ENCODE data around the gene STON2.

STON2 gene

DNA sequence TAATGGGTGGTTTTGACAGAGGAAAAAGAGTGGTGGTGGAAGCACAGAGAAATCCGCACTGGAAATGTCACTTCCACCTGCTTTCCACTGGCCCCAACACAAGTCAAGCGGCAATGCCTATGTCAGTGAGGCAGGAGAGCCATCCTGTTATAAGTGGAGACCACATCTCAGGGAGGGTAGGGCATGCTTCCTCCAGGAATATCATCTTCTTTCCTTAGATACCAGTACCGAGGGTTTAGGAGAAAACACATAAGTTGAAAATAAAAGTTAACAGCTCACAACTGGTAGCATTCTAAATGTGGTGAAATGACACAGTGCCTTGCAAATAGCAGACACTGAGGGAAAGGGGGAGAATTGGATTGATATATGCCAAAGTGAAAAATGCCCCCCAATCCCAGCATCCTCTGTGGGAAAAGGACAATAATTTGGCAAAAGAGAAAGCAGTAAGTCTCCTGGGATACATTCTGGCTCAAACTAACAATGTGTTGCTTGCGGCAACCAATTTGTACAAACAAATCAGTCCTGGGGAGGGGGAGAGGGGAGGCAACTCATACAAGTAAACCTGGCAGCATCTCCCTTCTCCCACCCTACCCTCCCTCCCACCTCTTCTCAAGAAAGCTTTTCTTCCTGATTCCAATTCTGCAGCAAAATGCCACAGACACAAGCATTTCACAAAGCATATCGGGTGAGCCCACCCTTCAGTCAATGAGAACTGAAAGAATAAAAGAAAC lies 57.1 kb downstream of the STON2 start:
- Histone ChIP-seq H3K4me1 (ENCODE audit: control insufficient read depth, insufficient read depth, low read length) (peaks cover 4% of the 10 kb centered on the region), H3K4me3 (ENCODE audit: insufficient read depth, low read depth, low read length) (no peak overlapping the region), H3K27me3 (ENCODE audit: control insufficient read depth, insufficient read depth, low read length, poor library complexity, severe bottlenecking) (no peaks in the 10 kb centered on the region), H3K9me3 (ENCODE audit: control insufficient read depth, low read length) (no peaks in the 10 kb centered on the region), H3K36me3 (ENCODE audit: control insufficient read depth, insufficient read depth, low read length) (no peaks in the 10 kb centered on the region), H3K27ac (ENCODE audit: insufficient read depth, low read depth, low read length, poor library complexity, severe bottlenecking) (no peak overlapping the region)
- 80 to 95% methylated on average over 4 to 5 of the region's 5 CpGs for WGBS, 2 experiments

DNA sequence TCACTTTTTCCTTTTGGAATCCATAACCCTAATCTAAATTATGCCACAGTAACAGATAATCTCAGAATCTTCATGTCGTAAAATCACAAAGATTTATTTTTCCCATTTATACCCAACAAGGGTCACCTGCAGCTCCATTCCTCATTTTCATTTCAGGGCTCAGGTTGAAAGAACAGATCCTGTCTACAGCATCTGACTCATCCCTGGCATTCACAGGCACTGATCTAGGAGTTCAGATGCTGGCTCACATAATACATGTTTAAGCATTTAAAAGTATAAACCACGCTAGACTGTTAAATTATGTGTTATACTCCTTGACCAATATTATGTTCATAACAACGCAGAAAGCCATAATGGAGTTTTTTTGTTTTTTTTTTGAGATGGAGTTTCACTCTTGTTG lies 58.3 kb downstream of the STON2 start:
- WGBS, 2 experiments: 80 to 94% methylated on average over 3 of the region's 3 CpGs
- no peak overlapping the region for H3K27ac ChIP-seq (ENCODE audit: insufficient read depth, low read depth, low read length, poor library complexity, severe bottlenecking)
- H3K27me3 ChIP-seq (ENCODE audit: control insufficient read depth, insufficient read depth, low read length, poor library complexity, severe bottlenecking): no peaks in the 10 kb centered on the region
- peaks cover 4% of the 10 kb centered on the region for H3K4me1 ChIP-seq (ENCODE audit: control insufficient read depth, insufficient read depth, low read length)
- H3K4me3 ChIP-seq (ENCODE audit: insufficient read depth, low read depth, low read length): no peak overlapping the region
- no peaks in the 10 kb centered on the region for H3K36me3 ChIP-seq (ENCODE audit: control insufficient read depth, insufficient read depth, low read length)
- H3K9me3 ChIP-seq (ENCODE audit: control insufficient read depth, low read length): no peaks in the 10 kb centered on the region

DNA sequence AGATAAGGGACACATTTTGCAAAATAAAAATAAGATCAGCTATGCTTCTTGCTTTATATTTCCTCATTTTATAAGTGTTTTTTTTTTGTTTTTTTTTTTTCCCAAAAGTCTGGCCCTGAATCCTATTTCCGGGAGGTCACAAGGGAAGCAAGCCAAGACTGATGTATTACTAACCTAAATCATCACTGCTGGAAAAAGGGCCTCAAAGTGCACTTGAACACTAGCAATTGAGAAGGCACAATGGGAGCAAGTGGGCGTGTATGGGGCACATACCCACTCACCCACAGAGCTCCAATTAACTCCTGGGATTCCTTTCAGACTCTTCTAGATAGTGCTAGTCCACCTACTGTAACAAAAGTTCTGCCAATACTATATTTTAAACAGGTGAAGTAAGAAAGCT lies 58.8 kb downstream of the STON2 start:
- Histone ChIP-seq H3K36me3 (ENCODE audit: control insufficient read depth, insufficient read depth, low read length) (no peaks in the 10 kb centered on the region), H3K4me3 (ENCODE audit: insufficient read depth, low read depth, low read length) (no peak overlapping the region), H3K4me1 (ENCODE audit: control insufficient read depth, insufficient read depth, low read length) (peaks cover 4% of the 10 kb centered on the region), H3K27ac (ENCODE audit: insufficient read depth, low read depth, low read length, poor library complexity, severe bottlenecking) (no peak overlapping the region), H3K27me3 (ENCODE audit: control insufficient read depth, insufficient read depth, low read length, poor library complexity, severe bottlenecking) (no peaks in the 10 kb centered on the region), H3K9me3 (ENCODE audit: control insufficient read depth, low read length) (no peaks in the 10 kb centered on the region)
- WGBS, 2 experiments: 93 to 96% methylated on average over 2 of the region's 2 CpGs

DNA sequence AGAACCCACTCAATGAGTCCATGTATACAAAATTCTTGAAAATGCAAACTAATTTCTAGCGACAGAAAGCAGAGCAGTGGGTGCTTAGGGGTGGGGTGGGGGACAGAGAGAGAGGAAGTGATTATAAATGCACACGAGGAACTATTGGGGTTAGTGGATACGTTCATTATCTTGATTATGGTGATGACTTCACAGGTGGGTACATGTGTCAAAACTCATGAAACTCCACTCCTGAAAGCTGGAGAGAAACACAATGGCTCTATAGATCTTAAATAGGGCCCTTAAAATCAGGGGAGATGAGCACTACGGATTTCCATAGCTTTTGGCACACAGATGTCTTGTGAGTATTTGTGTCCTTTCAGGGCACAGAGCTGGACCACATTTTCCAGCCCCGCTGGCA lies 59.9 kb downstream of the STON2 start:
- Histone ChIP-seq H3K27me3 (ENCODE audit: control insufficient read depth, insufficient read depth, low read length, poor library complexity, severe bottlenecking) (no peaks in the 10 kb centered on the region), H3K4me1 (ENCODE audit: control insufficient read depth, insufficient read depth, low read length) (peaks cover 4% of the 10 kb centered on the region), H3K36me3 (ENCODE audit: control insufficient read depth, insufficient read depth, low read length) (no peaks in the 10 kb centered on the region), H3K9me3 (ENCODE audit: control insufficient read depth, low read length) (no peaks in the 10 kb centered on the region), H3K27ac (ENCODE audit: insufficient read depth, low read depth, low read length, poor library complexity, severe bottlenecking) (no peak overlapping the region), H3K4me3 (ENCODE audit: insufficient read depth, low read depth, low read length) (no peak overlapping the region)
- 93 to 97% methylated on average over 5 of the region's 5 CpGs for WGBS, 2 experiments

DNA sequence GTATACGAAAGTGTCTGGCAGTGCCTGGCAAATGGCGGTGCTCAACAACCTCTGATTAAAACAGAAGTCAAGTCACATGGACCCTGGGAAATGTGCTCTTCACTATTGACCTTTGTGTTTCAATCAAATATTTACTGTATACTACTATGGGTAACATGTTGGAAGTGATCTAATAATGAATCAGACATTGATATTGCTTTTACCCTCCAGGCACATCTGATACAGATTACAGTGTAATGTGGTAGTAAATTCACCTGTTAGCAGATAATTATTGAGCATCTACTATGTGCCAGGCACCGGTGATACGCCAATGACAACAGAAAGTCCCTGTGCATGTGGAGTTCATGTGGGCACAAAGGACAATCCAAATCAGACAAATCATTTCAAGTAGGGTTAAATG lies 63.1 kb downstream of the STON2 start:
- Histone ChIP-seq H3K4me1 (ENCODE audit: control insufficient read depth, insufficient read depth, low read length) (no peaks in the 10 kb centered on the region), H3K4me3 (ENCODE audit: insufficient read depth, low read depth, low read length) (no peak overlapping the region), H3K36me3 (ENCODE audit: control insufficient read depth, insufficient read depth, low read length) (no peaks in the 10 kb centered on the region), H3K27ac (ENCODE audit: insufficient read depth, low read depth, low read length, poor library complexity, severe bottlenecking) (no peak overlapping the region), H3K27me3 (ENCODE audit: control insufficient read depth, insufficient read depth, low read length, poor library complexity, severe bottlenecking) (no peaks in the 10 kb centered on the region), H3K9me3 (ENCODE audit: control insufficient read depth, low read length) (no peaks in the 10 kb centered on the region)
- WGBS, 2 experiments: 94 to 98% methylated on average over 4 of the region's 4 CpGs

DNA sequence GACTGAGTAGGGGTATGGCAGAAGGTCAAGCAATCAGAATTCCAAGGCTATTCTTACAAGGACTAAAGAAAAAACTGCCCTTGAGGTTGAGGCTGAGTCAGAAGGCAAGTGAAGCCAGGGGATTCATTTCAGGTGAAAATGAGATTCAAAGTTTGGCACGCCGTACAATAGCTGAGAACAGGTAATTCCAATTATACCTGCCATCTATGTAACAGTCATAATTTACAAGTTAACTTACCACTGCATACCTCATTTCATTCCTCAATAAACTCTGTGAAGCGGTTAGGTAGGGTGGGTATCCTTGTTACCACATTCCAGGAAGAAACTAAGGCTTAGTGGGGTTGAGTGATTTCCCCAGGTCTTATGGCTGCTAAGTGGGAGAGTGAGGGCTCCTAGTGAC lies 64.1 kb downstream of the STON2 start:
- no peaks in the 10 kb centered on the region for H3K36me3 ChIP-seq (ENCODE audit: control insufficient read depth, insufficient read depth, low read length)
- H3K9me3 ChIP-seq (ENCODE audit: control insufficient read depth, low read length): no peaks in the 10 kb centered on the region
- WGBS, 2 experiments: 88 to 93% methylated on average over 3 of the region's 3 CpGs
- no peaks in the 10 kb centered on the region for H3K27me3 ChIP-seq (ENCODE audit: control insufficient read depth, insufficient read depth, low read length, poor library complexity, severe bottlenecking)
- no peak overlapping the region for H3K4me3 ChIP-seq (ENCODE audit: insufficient read depth, low read depth, low read length)
- H3K4me1 ChIP-seq (ENCODE audit: control insufficient read depth, insufficient read depth, low read length): peaks cover 5% of the 10 kb centered on the region
- no peak overlapping the region for H3K27ac ChIP-seq (ENCODE audit: insufficient read depth, low read depth, low read length, poor library complexity, severe bottlenecking)

DNA sequence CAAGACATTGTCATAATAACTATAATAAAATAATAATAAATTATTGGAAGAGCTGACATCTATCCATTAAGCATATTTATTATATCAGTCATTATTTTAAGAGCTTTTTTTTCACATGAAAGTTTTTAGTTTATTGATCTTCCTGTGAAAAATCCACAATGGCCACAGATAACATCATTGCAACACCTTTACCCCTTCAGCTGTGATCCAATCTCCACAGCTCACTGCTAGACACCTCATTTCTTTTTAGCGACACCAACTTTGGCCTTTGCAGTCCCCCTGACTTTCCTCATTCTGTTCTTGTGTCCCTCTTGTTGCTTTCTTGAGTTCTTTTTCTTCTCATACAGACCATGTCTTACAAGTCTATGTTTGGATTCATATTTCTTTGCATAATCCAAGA lies 67.4 kb downstream of the STON2 start:
- 98 to 100% methylated on average over 1 of the region's 1 CpG for WGBS, 2 experiments

DNA sequence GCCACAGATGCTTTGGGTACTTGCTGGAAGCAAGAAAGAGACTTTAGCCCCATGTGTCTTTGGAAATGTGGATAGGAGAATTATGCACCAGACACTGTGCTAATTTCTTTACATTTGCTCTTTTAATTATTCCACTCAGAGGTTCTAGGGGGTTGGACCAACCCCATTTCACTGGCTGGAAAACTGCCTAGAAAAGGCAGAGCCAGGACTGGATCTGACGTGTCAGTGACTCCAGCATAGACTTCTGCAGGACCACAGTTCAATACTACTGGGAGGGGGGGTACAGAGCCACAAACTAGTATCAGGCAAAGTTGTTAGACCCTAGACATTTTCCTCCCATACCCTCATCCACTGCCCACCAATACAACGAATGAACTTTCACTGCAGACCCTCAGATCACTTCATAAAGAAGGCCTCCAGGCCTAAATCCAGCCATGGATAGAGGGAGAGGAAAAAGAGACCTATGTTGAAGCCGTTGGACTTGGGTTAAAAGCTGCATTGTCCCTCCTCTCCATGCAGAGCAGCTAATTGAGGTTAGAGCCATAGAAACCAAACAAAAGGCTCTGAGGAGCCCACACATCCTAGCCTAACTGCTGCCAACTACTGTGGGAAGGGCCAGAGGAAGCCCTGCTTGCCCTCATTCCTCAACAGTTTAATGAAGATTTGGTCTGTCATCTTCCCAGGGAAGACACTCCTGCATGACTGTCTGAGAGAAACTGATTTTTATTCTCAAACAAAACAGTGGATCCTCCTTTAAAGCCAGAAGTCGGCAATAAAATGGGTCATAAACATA lies 68.7 kb downstream of the STON2 start:
- 69 to 73% methylated on average over 3 to 4 of the region's 4 CpGs for WGBS, 2 experiments
- no peak overlapping the region for H3K27ac ChIP-seq (ENCODE audit: insufficient read depth, low read depth, low read length, poor library complexity, severe bottlenecking)
- no peak overlapping the region for H3K4me3 ChIP-seq (ENCODE audit: insufficient read depth, low read depth, low read length)
- H3K9me3 ChIP-seq (ENCODE audit: control insufficient read depth, low read length): no peaks in the 10 kb centered on the region
- no peaks in the 10 kb centered on the region for H3K27me3 ChIP-seq (ENCODE audit: control insufficient read depth, insufficient read depth, low read length, poor library complexity, severe bottlenecking)
- H3K4me1 ChIP-seq (ENCODE audit: control insufficient read depth, insufficient read depth, low read length): peaks cover 5% of the 10 kb centered on the region
- H3K36me3 ChIP-seq (ENCODE audit: control insufficient read depth, insufficient read depth, low read length): no peaks in the 10 kb centered on the region

More for the DNA sequence above, 67.4 kb downstream of the STON2 start:
- Histone ChIP-seq H3K27ac (ENCODE audit: insufficient read depth, low read depth, low read length, poor library complexity, severe bottlenecking) (no peak overlapping the region), H3K4me3 (ENCODE audit: insufficient read depth, low read depth, low read length) (no peak overlapping the region), H3K4me1 (ENCODE audit: control insufficient read depth, insufficient read depth, low read length) (peaks cover 5% of the 10 kb centered on the region), H3K27me3 (ENCODE audit: control insufficient read depth, insufficient read depth, low read length, poor library complexity, severe bottlenecking) (no peaks in the 10 kb centered on the region), H3K36me3 (ENCODE audit: control insufficient read depth, insufficient read depth, low read length) (no peaks in the 10 kb centered on the region), H3K9me3 (ENCODE audit: control insufficient read depth, low read length) (no peaks in the 10 kb centered on the region)

DNA sequence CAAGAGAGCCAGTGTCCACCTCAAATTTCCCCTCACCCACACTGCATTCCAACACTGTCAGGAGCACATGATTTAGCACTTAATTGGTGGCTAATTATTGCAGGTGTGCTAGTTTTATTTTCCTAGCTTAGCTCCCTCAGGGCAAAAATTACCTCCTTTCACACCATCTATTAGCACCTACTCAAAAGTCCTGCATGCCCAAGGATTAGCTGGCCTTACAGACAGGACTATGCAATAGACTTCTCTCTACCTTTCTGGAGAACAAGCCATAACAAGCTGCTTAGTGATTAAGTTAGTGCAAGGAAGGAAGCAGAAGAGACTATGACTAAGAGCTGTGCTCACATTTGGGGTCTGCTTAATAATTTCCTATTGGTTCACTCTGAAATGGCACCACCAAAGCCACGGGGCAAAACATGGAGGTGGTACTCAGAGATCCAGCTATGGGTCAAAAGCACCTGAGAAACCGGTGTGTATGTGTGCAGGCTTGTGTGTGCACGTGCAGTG lies 69.5 kb downstream of the STON2 start:
- WGBS, 2 experiments: 89 to 93% methylated on average over 3 of the region's 3 CpGs
- Histone ChIP-seq H3K36me3 (ENCODE audit: control insufficient read depth, insufficient read depth, low read length) (no peaks in the 10 kb centered on the region), H3K4me1 (ENCODE audit: control insufficient read depth, insufficient read depth, low read length) (peaks cover 5% of the 10 kb centered on the region), H3K27me3 (ENCODE audit: control insufficient read depth, insufficient read depth, low read length, poor library complexity, severe bottlenecking) (no peaks in the 10 kb centered on the region), H3K4me3 (ENCODE audit: insufficient read depth, low read depth, low read length) (no peak overlapping the region), H3K9me3 (ENCODE audit: control insufficient read depth, low read length) (no peaks in the 10 kb centered on the region), H3K27ac (ENCODE audit: insufficient read depth, low read depth, low read length, poor library complexity, severe bottlenecking) (no peak overlapping the region)

DNA sequence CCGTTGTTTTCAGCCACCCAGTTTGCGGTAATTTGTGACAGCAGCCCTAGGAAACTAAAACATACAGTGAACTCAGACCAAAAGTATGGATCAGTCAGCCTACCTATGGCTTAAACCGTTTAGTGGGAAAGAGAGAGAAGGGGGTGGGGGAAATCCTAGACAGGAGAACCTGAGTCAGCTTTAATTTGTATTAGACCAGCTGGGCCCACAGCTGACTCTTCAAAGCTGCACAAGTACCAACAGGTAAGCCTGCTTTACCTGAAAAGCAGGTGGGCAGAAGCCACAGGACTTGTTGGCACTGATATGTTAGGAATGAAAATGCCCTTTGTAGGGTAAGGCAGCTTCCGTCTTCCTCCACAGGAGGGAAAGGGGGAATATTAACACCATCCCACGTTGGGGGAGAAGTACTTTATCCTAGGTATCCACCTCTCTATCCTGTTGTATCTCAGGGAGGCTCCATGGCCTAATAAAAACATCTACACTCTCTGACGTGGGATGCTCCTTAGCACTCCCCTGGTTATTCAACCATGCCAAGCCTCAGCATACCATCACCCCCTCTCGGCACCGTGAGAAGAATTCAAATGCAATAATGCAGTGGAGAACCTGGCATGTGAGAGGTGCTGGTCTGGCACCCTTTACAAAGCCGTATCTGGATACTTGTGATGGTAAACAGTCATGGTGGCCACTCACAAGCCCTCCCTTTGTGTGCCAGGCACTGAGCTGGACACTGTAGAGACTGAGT lies 70.3 kb downstream of the STON2 start:
- no peaks in the 10 kb centered on the region for H3K36me3 ChIP-seq (ENCODE audit: control insufficient read depth, insufficient read depth, low read length)
- no peaks in the 10 kb centered on the region for H3K27me3 ChIP-seq (ENCODE audit: control insufficient read depth, insufficient read depth, low read length, poor library complexity, severe bottlenecking)
- whole genome bisulfite sequencing, 2 experiments: 88 to 92% methylated on average over 9 of the region's 9 CpGs
- H3K9me3 ChIP-seq (ENCODE audit: control insufficient read depth, low read length): no peaks in the 10 kb centered on the region
- H3K4me1 ChIP-seq (ENCODE audit: control insufficient read depth, insufficient read depth, low read length): peaks cover 8% of the 10 kb centered on the region
- H3K27ac ChIP-seq (ENCODE audit: insufficient read depth, low read depth, low read length, poor library complexity, severe bottlenecking): no peak overlapping the region
- H3K4me3 ChIP-seq (ENCODE audit: insufficient read depth, low read depth, low read length): no peak overlapping the region
